CD4-positive, alpha-beta T cell (primary cell): Measurements from ENCODE around the gene PTGER4. TPM values are rescaled to one million over a fixed set of nuclear protein-coding genes. Genes with fewer than 3 reads are reported as not detected.
"Not testable (repeated sequence)": the region's sequence is repeated elsewhere in the genome, so short reads cannot be mapped to it uniquely, and the experiment has no call there.

Experiments
- ATAC-seq: fragments of 200-7000 bp; cut with Tn5 transposase; one replicate; pipeline ENCODE4 v1.10.0; 2022; ENCODE audit warnings: mild to moderate bottlenecking; ENCODE audit not compliant: poor library complexity
- CTCF ChIA-PET: fragments of 350-600 bp; sonication (Branson Sonifier 250); formaldehyde crosslinking; loops from one replicate; lab custom pipeline; 2021; ENCODE audit warnings: antibody characterized with exemption, inconsistent platforms; lab: Charles Lee
- POLR2A ChIA-PET: fragments of 350-600 bp; sonication (Branson Sonifier 250); formaldehyde crosslinking; loops from one replicate; lab custom pipeline; 2021; ENCODE audit warnings: antibody characterized with exemption, inconsistent platforms; lab: Charles Lee
- DNase-seq, 14 experiments: peaks; one replicate each; pipeline ENCODE4 v3.0.0-alpha.2; 2013 to 2020; ENCODE audit warnings: mixed read lengths in 2 of 14
- H3K27ac ChIP-seq, 2 donors: one replicate each; pipeline versions ENCODE4 v1.5.1 to v1.7.0; 2013; ENCODE audit warnings: low read length in 2 of 2, low read depth in 1 of 2, mild to moderate bottlenecking in 1 of 2
- H3K27me3 ChIP-seq, 2 experiments: 1 replicate in 1 of 2; 2 replicates in 1 of 2; pipeline versions ENCODE4 v1.6.1 to v1.7.0; 2013; ENCODE audit warnings: low read length in 2 of 2, control low read depth in 1 of 2, mild to moderate bottlenecking in 1 of 2, moderate library complexity in 1 of 2; ENCODE audit not compliant: insufficient read depth in 2 of 2, control insufficient read depth in 1 of 2
- H3K36me3 ChIP-seq: one replicate; pipeline ENCODE4 v1.6.1; 2013; ENCODE audit warnings: low read length, control low read depth; ENCODE audit not compliant: insufficient read depth
- H3K4me1 ChIP-seq: one replicate; pipeline ENCODE4 v1.6.1; 2013; ENCODE audit warnings: low read length, control low read depth; ENCODE audit not compliant: insufficient read depth
- H3K4me3 ChIP-seq: one replicate; pipeline ENCODE4 v1.5.1; 2013; ENCODE audit warnings: mild to moderate bottlenecking, low read length, moderate library complexity
- H3K9me3 ChIP-seq, 2 experiments: 1 replicate in 1 of 2; 2 replicates in 1 of 2; pipeline versions ENCODE4 v1.6.1 to v1.7.0; 2013; ENCODE audit warnings: low read length in 2 of 2, mild to moderate bottlenecking in 2 of 2, control low read depth in 1 of 2, moderate library complexity in 1 of 2; ENCODE audit not compliant: control insufficient read depth in 1 of 2, insufficient read depth in 1 of 2
- H3K27ac Mint-ChIP-seq: one replicate; pipeline ENCODE4 v1.8.0; 2020; ENCODE audit warnings: mixed read lengths
- H3K27me3 Mint-ChIP-seq: one replicate; pipeline ENCODE4 v1.8.0; 2021; ENCODE audit warnings: mixed read lengths
- H3K36me3 Mint-ChIP-seq: one replicate; pipeline ENCODE4 v1.8.0; 2021; ENCODE audit warnings: low read depth, mixed read lengths
- H3K4me1 Mint-ChIP-seq: one replicate; pipeline ENCODE4 v1.8.0; 2021; ENCODE audit warnings: low read depth, mixed read lengths
- H3K4me3 Mint-ChIP-seq: one replicate; pipeline ENCODE4 v1.8.0; 2020; ENCODE audit warnings: mild to moderate bottlenecking, mixed read lengths
- H3K9me3 Mint-ChIP-seq: one replicate; pipeline ENCODE4 v1.8.0; 2020; ENCODE audit warnings: mixed read lengths
- intact Hi-C, 2 experiments: fragments of 100-400 bp; cut with DNase I in 1 of 2; cut with micrococcal nuclease in 1 of 2; formaldehyde crosslinking; loops; one replicate each; pipeline versions ENCODE4 v1.15.1 to v1.9.0; 2023 to 2025; cut with DNase I, micrococcal nuclease
- total RNA-seq, 174 experiments: library from RNA in 2 of 174; stranded (reverse) in 2 of 174; gene quantifications; one replicate each; pipeline ENCODE4 v1.2.3 and lab custom pipeline; 2021 to 2026
- TF ChIP-seq, protein P1 (sequence below): fragments of 200-600 bp; IDR thresholded peaks from one replicate; pipeline ENCODE4 v1.8.0; 2022; ENCODE audit warnings: antibody characterized with exemption, mild to moderate bottlenecking

PTGER4 gene
- total RNA-seq, 2 experiments from 2014 or later = 352 to 356 TPM

DNA sequence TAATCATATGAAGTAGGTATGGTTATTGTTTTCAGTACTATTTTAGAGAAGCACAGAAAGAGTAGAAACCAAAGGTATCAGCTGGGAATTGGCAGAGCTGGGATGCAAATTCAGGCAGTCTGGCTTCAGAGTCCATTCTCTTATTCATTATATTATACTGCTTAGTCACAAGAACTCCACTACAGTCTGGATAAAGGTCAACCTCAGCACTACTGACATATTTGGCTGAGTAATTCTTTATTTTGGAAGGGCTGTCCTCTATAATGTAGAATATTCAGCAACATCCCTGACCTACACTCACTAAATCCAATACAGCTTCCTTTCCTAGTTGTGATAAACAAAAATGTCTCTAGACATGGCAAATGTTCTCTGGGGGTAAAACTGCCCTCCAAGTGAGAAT, 37.6 kb downstream of the PTGER4 start:
- Histone ChIP-seq H3K4me3 (no peak overlapping the region), H3K36me3 (peaks cover 21% of the 10 kb centered on the region), H3K9me3 (peaks cover 0 to 5% of the 10 kb centered on the region in 2 experiments), H3K27me3 (no peaks in the 10 kb centered on the region), H3K27ac (no peak overlapping the region), H3K4me1 (no peaks in the 10 kb centered on the region)
- CTCF ChIA-PET = no interaction called here
- no peak overlapping the region for H3K4me3 Mint-ChIP-seq
- no peak overlapping the region for H3K27ac Mint-ChIP-seq
- no peaks in the 10 kb centered on the region for H3K27me3 Mint-ChIP-seq
- intact Hi-C loops = no loop called here
- TF ChIP-seq, protein P1, sequence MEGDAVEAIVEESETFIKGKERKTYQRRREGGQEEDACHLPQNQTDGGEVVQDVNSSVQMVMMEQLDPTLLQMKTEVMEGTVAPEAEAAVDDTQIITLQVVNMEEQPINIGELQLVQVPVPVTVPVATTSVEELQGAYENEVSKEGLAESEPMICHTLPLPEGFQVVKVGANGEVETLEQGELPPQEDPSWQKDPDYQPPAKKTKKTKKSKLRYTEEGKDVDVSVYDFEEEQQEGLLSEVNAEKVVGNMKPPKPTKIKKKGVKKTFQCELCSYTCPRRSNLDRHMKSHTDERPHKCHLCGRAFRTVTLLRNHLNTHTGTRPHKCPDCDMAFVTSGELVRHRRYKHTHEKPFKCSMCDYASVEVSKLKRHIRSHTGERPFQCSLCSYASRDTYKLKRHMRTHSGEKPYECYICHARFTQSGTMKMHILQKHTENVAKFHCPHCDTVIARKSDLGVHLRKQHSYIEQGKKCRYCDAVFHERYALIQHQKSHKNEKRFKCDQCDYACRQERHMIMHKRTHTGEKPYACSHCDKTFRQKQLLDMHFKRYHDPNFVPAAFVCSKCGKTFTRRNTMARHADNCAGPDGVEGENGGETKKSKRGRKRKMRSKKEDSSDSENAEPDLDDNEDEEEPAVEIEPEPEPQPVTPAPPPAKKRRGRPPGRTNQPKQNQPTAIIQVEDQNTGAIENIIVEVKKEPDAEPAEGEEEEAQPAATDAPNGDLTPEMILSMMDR = no peak
- POLR2A ChIA-PET = no interaction called here
- no peak for DNase-seq
- peaks cover 64% of the 10 kb centered on the region for H3K36me3 Mint-ChIP-seq
- peaks cover 22% of the 10 kb centered on the region for H3K4me1 Mint-ChIP-seq
- no peaks in the 10 kb centered on the region for H3K9me3 Mint-ChIP-seq
- no peak for ATAC-seq

DNA sequence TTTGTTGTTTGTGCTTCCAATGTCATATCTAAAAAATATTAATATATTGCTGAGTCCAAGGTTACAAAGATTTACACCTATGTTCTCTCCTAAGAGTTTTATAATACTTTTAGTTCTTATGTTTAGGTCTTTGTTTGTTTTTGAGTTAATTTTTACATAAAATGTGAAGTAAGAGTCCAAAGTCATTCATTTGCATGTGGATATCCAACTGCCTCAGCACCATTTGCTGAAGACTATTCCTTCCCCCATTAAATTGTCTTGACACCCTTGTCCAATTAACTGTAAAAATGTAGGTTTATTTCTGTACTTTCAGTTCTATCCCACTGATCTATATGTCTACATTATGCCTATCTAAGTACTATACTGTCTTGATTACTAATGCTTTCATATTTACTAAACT, 40.4 kb downstream of the PTGER4 start:
- CTCF ChIA-PET = no interaction called here
- H3K27ac Mint-ChIP-seq = no peak overlapping the region
- Histone ChIP-seq H3K4me3 (no peak overlapping the region), H3K9me3 (peaks cover 0 to 11% of the 10 kb centered on the region in 2 experiments), H3K27me3 (no peaks in the 10 kb centered on the region), H3K27ac (no peak overlapping the region), H3K4me1 (no peaks in the 10 kb centered on the region), H3K36me3 (peaks cover 17% of the 10 kb centered on the region)
- H3K36me3 Mint-ChIP-seq = peaks cover 70% of the 10 kb centered on the region
- intact Hi-C loops = no loop called here
- peaks cover 22% of the 10 kb centered on the region for H3K4me1 Mint-ChIP-seq
- no peaks in the 10 kb centered on the region for H3K27me3 Mint-ChIP-seq
- no peak for ATAC-seq
- H3K9me3 Mint-ChIP-seq = no peaks in the 10 kb centered on the region
- no peak overlapping the region for H3K4me3 Mint-ChIP-seq
- no peak for DNase-seq
- POLR2A ChIA-PET = no interaction called here
- TF ChIP-seq, protein P1 = no peak

DNA sequence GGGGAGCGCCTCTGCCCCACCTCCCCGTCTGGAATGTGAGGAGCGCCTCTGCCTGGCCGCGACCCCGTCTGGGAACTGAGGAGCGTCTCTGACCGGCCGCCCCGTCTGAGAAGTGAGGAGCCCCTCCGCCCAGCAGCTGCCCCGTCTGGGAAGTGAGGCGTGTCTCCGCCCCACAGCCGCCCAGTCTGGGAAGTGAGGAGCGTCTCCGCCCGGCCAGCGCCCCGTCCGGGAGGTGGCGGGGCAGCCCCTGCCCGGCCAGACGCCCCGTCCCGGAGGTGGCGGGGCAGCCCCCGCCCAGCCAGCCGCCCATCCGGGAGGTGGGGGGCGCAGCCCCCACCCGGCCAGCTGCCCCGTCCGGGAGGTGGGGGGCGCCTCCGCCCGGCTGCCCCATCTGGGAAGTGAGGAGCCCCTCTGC, 42.8 kb downstream of the PTGER4 start:
- H3K36me3 Mint-ChIP-seq = peaks cover 72% of the 10 kb centered on the region
- ATAC-seq = not testable (repeated sequence)
- H3K9me3 ChIP-seq = peaks cover 0 to 11% of the 10 kb centered on the region in 2 experiments

DNA sequence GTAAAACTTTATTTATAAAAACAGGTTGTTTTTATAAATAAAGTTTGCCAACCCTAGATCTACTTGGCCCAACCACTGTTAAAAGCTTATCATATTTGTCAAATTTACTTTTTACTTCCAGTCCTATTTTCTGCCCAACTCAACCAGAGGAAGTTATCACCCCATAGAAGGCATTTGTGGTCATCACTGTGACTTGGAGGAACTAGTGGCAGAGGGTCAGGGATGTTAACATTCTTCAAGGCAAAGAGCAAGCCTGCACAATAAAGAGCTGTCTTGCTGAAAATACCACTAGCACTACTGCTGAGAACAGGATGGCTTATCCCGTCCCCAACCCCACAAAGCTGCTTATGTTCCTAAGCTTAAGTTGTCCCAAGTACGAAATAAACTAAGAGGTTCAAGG, 53.7 kb downstream of the PTGER4 start:
- Histone ChIP-seq H3K27ac (no peak overlapping the region), H3K36me3 (peaks cover 12% of the 10 kb centered on the region), H3K9me3 (no peaks in the 10 kb centered on the region), H3K27me3 (no peaks in the 10 kb centered on the region), H3K4me3 (no peak overlapping the region), H3K4me1 (no peaks in the 10 kb centered on the region)
- Mint-ChIP-seq H3K4me1 (peaks cover 42% of the 10 kb centered on the region), H3K4me3 (no peak overlapping the region), H3K9me3 (no peaks in the 10 kb centered on the region), H3K36me3 (peaks cover 40% of the 10 kb centered on the region), H3K27me3 (no peaks in the 10 kb centered on the region), H3K27ac (no peak overlapping the region)
- ChIA-PET CTCF (no interaction called here), POLR2A (no interaction called here)
- ATAC-seq (no peak), DNase-seq (no peak)
- intact Hi-C loops = no loop called here
- TF ChIP-seq, protein P1 = no peak

More for the DNA sequence above, 42.8 kb downstream of the PTGER4 start:
- H3K4me3 ChIP-seq, POLR2A ChIA-PET, H3K27me3 Mint-ChIP-seq, intact Hi-C loops, CTCF ChIA-PET, H3K4me3 Mint-ChIP-seq, H3K27ac ChIP-seq, H3K4me1 Mint-ChIP-seq, H3K4me1 ChIP-seq, H3K27me3 ChIP-seq, H3K27ac Mint-ChIP-seq, H3K9me3 Mint-ChIP-seq: not testable (repeated sequence)
- H3K36me3 ChIP-seq = peaks cover 26% of the 10 kb centered on the region
- peak in 1 of 14 experiments; percentile 10 for DNase-seq
